Activated CD4-positive, CD25-positive, alpha-beta regulatory T cell (primary cell): ENCODE measurements around the gene TPM4.

Experiments used
- DNase-seq, 4 experiments: peaks; one replicate each; lab custom pipeline; 2025; lab: John Stamatoyannopoulos, UW

TPM4 gene

GRCh38 chr19:16041991-16042386 lies 34.3 kb upstream of the TPM4 start:
- DNase-seq: no peak

GRCh38 chr19:16042533-16043085 lies 33.7 kb upstream of the TPM4 start:
- DNase-seq: no peak

GRCh38 chr19:16043156-16043757 lies 33.0 kb upstream of the TPM4 start:
- DNase-seq: no peak

DNA sequence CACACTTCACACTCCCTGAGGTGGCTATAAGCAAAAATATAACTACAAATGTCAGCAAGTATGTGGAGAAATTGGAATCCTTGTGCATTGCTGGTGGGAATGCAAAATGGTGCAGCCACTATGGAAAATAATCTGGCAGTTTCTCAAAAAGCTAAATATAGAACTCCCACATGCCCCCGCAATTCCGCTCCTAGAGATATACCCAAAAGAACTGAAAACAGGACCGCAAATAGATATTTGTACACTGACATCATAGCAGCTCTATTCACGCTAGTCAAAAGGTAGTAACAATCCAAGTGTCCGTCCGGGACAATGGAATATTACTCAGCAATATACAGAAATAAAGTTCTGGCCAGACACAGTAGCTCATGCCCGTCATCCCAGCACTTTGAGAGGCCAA lies 31.5 kb upstream of the TPM4 start:
- no peak for DNase-seq

DNA sequence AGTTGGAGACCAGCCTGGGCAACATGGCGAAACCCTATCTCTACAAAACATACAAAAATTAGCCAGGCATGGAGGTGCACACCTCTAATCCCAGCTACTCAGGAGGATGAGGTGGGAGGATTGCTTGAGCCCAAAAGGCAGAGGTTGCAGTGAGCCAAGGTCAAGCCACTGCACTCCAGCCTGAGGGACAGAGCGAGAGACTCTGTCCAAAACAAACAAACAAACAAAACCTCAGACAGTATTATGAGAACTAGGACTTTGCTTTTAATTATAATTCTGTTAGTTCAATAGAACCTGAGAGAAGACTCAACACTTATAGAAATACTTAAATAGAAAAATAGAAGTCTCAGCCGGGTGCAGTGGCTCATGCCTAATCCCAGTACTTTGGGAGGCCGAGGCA lies 31.1 kb upstream of the TPM4 start:
- no peak for DNase-seq

DNA sequence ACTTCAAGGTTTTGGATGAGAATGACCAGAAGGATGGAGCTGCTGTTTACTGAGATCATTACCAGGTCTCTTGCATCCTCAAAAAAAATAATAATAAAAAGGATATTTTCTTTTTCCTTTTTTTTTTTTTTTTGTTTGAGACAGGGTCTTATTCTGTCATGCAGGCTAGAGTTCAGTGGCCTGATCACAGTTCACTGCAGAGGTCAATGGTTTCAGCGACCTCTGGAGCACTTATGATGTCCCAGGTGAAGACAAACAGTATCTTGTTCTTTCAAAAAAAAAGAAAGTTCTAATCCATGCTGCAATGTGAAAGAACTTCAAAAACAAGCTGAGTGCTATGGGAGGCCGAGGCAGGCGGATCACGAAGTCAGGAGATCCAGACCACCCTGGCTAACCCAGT lies 30.4 kb upstream of the TPM4 start:
- no peak for DNase-seq

- no peak for DNase-seq
These were observed 27.7 kb upstream of the TPM4 start for GRCh38 chr19:16048583-16048982.

- DNase-seq: peak in 1 of 4 experiments; percentile 9
These were observed 24.9 kb upstream of the TPM4 start for GRCh38 chr19:16051254-16052025.

GRCh38 chr19:16052353-16052752 lies 23.9 kb upstream of the TPM4 start:
- no peak for DNase-seq

DNA sequence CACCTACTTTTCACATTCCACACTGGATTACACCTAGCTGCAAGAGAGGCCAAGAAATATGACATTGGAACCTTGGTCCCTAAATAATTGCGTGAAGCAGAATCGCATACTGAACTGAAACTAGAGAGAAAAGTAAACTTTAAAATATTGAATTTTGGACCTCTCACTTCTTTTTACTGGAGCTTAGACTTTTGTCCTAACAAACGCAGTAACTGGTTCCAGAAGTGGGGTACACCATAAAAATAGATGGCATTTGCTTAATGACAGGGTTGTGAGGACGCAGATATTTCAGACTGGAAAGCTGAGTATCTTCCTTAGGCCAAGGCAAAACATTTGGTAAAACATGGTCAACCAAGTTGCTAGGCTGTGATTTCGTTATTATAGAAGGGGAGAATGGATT lies 19.2 kb upstream of the TPM4 start:
- no peak for DNase-seq

- no peak for DNase-seq
These were observed 16.0 kb upstream of the TPM4 start for GRCh38 chr19:16060294-16060693.

DNA sequence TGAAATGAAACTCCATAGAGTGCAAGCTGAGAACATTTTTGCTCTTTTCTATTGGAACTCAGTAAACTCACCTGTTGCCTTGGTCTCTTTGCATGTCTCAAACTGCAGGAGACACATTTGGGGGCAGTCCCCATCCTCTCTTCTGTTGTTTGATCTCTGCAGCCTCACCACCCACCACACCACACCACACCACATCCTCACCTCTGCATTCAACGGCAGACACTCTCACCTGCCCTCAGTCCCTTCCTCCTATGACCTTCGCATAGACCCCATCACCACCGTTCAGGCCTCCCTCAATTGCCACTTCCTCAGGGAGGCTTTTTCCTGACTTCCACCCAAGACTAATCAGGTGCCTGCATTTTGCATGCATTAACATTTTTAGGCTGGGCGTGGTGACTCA lies 14.4 kb upstream of the TPM4 start:
- DNase-seq: no peak

DNA sequence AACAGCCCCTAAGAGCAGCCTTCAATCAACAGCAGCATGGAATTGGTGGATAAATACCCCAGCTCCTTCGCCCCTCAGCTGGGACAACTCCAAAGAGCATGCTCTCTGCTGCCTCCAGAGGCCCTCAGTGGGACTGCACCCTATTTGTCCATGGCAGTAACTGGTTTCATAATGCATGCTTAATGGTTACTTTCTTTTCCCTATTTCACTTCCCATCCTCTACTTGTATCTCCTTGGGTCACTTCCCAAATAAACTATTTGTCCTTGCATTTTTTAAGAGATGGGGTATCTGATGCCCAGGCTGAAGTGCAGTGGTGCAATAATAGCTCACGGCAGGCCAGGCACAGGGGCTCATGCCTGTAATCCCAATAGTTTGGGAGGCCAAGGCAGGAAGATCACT lies 13.5 kb upstream of the TPM4 start:
- peak; percentile 22 to 62 (median 44) for DNase-seq

DNA sequence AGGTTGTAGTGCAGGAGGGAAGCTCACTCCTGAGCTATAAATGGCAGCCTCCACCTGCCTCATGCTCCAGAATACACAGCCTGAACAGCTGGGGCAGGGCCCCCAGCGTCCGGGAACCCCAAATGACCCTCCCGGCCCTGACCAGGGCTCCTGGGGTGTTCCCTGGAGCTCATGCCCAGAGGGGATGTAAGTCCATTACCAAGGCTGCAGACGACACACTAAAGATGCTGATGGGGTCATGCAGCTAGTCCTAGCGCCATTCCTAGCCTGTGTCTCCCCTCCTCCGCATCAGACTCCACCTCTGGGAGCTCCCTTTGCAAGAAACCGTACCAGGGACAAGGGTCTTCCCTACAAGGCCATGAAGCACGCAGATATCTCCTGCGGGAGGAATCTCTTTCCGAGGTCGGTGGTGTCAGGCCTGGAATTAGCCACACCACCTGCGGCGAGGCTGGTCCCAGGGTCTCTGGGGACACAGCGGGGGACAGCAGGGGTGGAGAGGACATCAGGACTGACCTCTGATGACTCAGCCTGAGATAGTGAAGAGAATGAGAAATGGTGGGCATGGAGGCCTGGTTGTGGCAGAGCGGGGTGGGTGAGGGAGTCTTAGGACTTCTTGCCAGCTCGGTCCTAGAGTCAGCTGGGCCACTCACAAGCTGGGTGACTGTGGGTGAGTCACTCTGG lies 11.9 kb upstream of the TPM4 start:
- no peak for DNase-seq

- peak in 2 of 4 experiments; percentile 12 to 20 for DNase-seq
These were observed 9.6 kb upstream of the TPM4 start for GRCh38 chr19:16066611-16067104.

- no peak for DNase-seq
These were observed 8.9 kb upstream of the TPM4 start for GRCh38 chr19:16067205-16067938.

- no peak for DNase-seq
These were observed 7.5 kb upstream of the TPM4 start for GRCh38 chr19:16068696-16069259.

- DNase-seq: no peak
These were observed 6.4 kb upstream of the TPM4 start for GRCh38 chr19:16069813-16070365.

- peak; percentile 41 to 84 (median 69) for DNase-seq
These were observed 5.8 kb upstream of the TPM4 start for GRCh38 chr19:16070366-16070990.

DNA sequence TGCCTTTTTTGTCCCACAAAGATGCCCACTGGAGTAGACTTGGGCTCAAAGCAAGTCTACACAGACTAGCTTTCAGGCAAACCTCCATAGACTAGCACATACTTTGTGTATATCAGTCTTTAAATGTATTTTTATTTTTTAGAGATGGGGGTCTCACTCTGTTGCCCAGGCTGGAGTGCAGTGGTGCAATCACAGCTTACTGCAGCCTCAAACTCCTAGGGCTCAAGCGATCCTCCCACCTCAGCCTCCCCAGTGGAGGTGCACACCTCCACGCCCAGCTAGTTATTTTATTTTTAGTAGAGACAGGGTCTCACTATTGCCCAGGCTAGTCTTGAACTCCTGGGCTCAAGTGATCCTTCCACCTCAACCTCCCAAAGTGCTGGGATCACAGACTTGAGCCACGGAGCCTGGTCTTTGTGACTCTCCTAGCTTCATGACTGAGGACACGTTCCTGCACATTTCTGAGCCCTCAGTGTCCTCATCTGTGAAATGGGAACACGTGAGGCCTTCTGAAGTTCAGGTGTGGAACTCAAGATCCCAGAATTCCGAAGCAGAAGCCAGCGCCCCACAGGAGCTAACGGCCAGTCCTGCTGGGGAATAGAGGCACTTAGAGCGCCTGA lies 5.1 kb upstream of the TPM4 start:
- DNase-seq: no peak
